GM12878 (cell line): ENCODE measurements around the gene ACTRT3. TPM values are rescaled to one million over a fixed set of nuclear protein-coding genes. Genes with fewer than 3 reads are reported as not detected.

ENCODE experiments used
- ATAC-seq: fragments of 200-7000 bp; cut with Tn5 transposase; 3 replicates; pipeline ENCODE4 v1.9.1; 2020; ENCODE audit warnings: mild to moderate bottlenecking, moderate library complexity
- Bru-seq: library from RNA; stranded (reverse); fragments of 400-500 nt; gene quantifications from one replicate; lab custom pipeline; 2021; lab: Mats Ljungman, UMichigan
- BruChase-seq, 2 experiments: library from RNA; stranded (reverse); fragments of 400-500 nt; gene quantifications; one replicate each; lab custom pipeline; 2021; lab: Mats Ljungman, UMichigan
- BruUV-seq: library from RNA; stranded (reverse); fragments of 400-500 nt; replicated peaks from 2 replicates; lab custom pipeline; 2021; lab: Mats Ljungman, UMichigan
- CTCF ChIA-PET: fragments of 300-600 bp; sonication (Branson Sonifier 250); formaldehyde crosslinking; extraction: SDS; loops from one replicate; lab custom pipeline; 2021; ENCODE audit warnings: inconsistent platforms; lab: Yijun Ruan, JAX
- POLR2A ChIA-PET: fragments of 350-600 bp; formaldehyde crosslinking; extraction: SDS; loops from one replicate; lab custom pipeline; 2021; ENCODE audit warnings: inconsistent platforms; lab: Charles Lee
- RAD21 ChIA-PET: fragments of 300-600 bp; sonication (Branson Sonifier 250); formaldehyde crosslinking; loops from one replicate; lab custom pipeline; 2023; ENCODE audit warnings: antibody characterized with exemption; ENCODE audit not compliant: unreplicated experiment; lab: Charles Lee
- SMC1A ChIA-PET: fragments of 300-600 bp; sonication (Branson Sonifier 250); formaldehyde crosslinking; loops from one replicate; lab custom pipeline; 2023; ENCODE audit not compliant: unreplicated experiment, uncharacterized antibody; lab: Charles Lee
- DNase-seq: peaks from one replicate; pipeline ENCODE4 v3.0.0-alpha.2; 2011; ENCODE audit warnings: low read depth, low spot score
- FAIRE-seq: peaks from 3 replicates; lab custom pipeline; 2011; peaks lifted over from hg19 to GRCh38; lab: Jason Lieb, UNC
- H2AFZ ChIP-seq: 2 replicates; pipeline ENCODE4 v1.6.0; 2011; ENCODE audit warnings: low read depth, low read length, control low read depth; ENCODE audit not compliant: control insufficient read depth
- H3K27ac ChIP-seq: 2 replicates; pipeline ENCODE4 v1.5.1; 2011; ENCODE audit warnings: control low read depth; ENCODE audit not compliant: control insufficient read depth, insufficient read depth
- H3K27me3 ChIP-seq, 2 experiments: replicated peaks in 1 of 2; 2 replicates each; pipeline versions ENCODE4 v1.6.0 to v1.6.1; 2011; ENCODE audit warnings: low read length in 1 of 2; ENCODE audit not compliant: control insufficient read depth in 2 of 2, insufficient read depth in 2 of 2
- H3K36me3 ChIP-seq, 2 experiments: 2 replicates each; pipeline ENCODE4 v1.5.1; 2011; ENCODE audit warnings: low read length in 1 of 2; ENCODE audit not compliant: control insufficient read depth in 2 of 2, insufficient read depth in 2 of 2
- H3K4me1 ChIP-seq: 2 replicates; pipeline ENCODE4 v1.6.1; 2011; ENCODE audit warnings: mild to moderate bottlenecking, low read length, moderate library complexity, mixed read lengths; ENCODE audit not compliant: control insufficient read depth, insufficient read depth
- H3K4me2 ChIP-seq: 2 replicates; pipeline ENCODE4 v1.6.0; 2011; ENCODE audit warnings: control low read depth; ENCODE audit not compliant: control insufficient read depth, insufficient read depth
- H3K4me3 ChIP-seq: fragments of 200-600 bp; sonication (generic); 2 replicates; pipeline ENCODE4 v1.5.1; 2016
- H3K79me2 ChIP-seq: 2 replicates; pipeline ENCODE4 v1.6.0; 2011; ENCODE audit warnings: low read length; ENCODE audit not compliant: control insufficient read depth, insufficient read depth
- H3K9ac ChIP-seq: 2 replicates; pipeline ENCODE4 v1.8.0; 2011; ENCODE audit warnings: low read length, control low read depth, mixed read lengths; ENCODE audit not compliant: control insufficient read depth, insufficient read depth
- H3K9me3 ChIP-seq: replicated peaks from 3 replicates; pipeline ENCODE4 v1.5.1; 2011; ENCODE audit warnings: mild to moderate bottlenecking, low read length; ENCODE audit not compliant: control insufficient read depth, insufficient read depth
- H4K20me1 ChIP-seq: 2 replicates; pipeline ENCODE4 v1.6.0; 2011; ENCODE audit not compliant: control insufficient read depth, insufficient read depth
- ASH2L ChIP-seq: fragments of 300-600, 200-600 bp; sonication (generic); IDR thresholded peaks from 2 replicates; pipeline ENCODE4 v1.6.1; 2017; ENCODE audit warnings: low read depth, mild to moderate bottlenecking, borderline replicate concordance
- BCL11A ChIP-seq: IDR thresholded peaks from 2 replicates; pipeline ENCODE4 v1.6.1; 2011; ENCODE audit warnings: low read depth, low read length
- CHD2 ChIP-seq: IDR thresholded peaks from 2 replicates; pipeline ENCODE4 v1.6.1; 2011; ENCODE audit warnings: low read depth, low read length, improper control_type of control experiment, borderline replicate concordance
- CHD4 ChIP-seq: fragments of 200-600 bp; sonication (generic); IDR thresholded peaks from 2 replicates; pipeline ENCODE4 v1.6.1; 2016; ENCODE audit warnings: mild to moderate bottlenecking
- FOXK2 ChIP-seq: fragments of 450-650 bp; IDR thresholded peaks from 2 replicates; pipeline ENCODE4 v1.6.1; 2017; ENCODE audit warnings: mild to moderate bottlenecking, moderate library complexity
- HDGF ChIP-seq: fragments of 450-650 bp; IDR thresholded peaks from 2 replicates; pipeline ENCODE4 v1.6.1; 2016; ENCODE audit warnings: antibody characterized with exemption
- IKZF1 ChIP-seq: fragments of 450-650 bp; conservative IDR thresholded peaks from 2 replicates; pipeline ENCODE4 v1.6.1; 2017; ENCODE audit warnings: antibody characterized with exemption, mild to moderate bottlenecking
- STAT3 ChIP-seq: IDR thresholded peaks from 2 replicates; pipeline ENCODE4 v1.6.1; 2011; ENCODE audit warnings: low read depth, low read length, improper control_type of control experiment
- TAF1 ChIP-seq: IDR thresholded peaks from 2 replicates; pipeline ENCODE4 v1.6.1; 2011; ENCODE audit warnings: mild to moderate bottlenecking, low read depth, low read length, borderline replicate concordance
- TCF3 ChIP-seq: IDR thresholded peaks from 2 replicates; pipeline ENCODE4 v1.6.1; 2012; ENCODE audit warnings: low read depth, mild to moderate bottlenecking, low read length, borderline replicate concordance; ENCODE audit not compliant: insufficient read depth
- WGBS: methylation state at CpG from one replicate; pipeline ENCODE4 v1.1.6; 2016; ENCODE audit warnings: low lambda C conversion rate; ENCODE audit not compliant: insufficient replicate concordance, insufficient coverage; ENCODE audit errors: missing lambda C conversion rate; 5-methylcytosine and 5-hydroxymethylcytosine counted together
- in situ Hi-C: fragments of 300-500 bp; cut with MboI; formaldehyde crosslinking; loops from 9 replicates; pipeline ENCODE4 v1.14.3; 2018; ENCODE audit warnings: mixed read lengths
- intact Hi-C: fragments of 100-400 bp; cut with micrococcal nuclease; formaldehyde crosslinking; loops from one replicate; pipeline ENCODE4 v1.14.2; 2022; ENCODE audit not compliant: unreplicated experiment
- long read RNA-seq, 2 experiments: library from polyadenylated mRNA; unstranded; transcript quantifications; one replicate each; pipeline ENCODE4 v2.0.0, GENCODE V29; 2019 to 2020
- polyA minus RNA-seq, 3 experiments: library from RNA; depleted of rRNA, polyadenylated mRNA; stranded (reverse); fragments of >200 nt; gene quantifications; 2 replicates each; pipeline ENCODE4 v1.2.3, GENCODE V29; 2011
- polyA plus RNA-seq, 11 experiments: library from polyadenylated mRNA; depleted of rRNA in 4 of 11; unstranded in 6 of 11; stranded (reverse) in 5 of 11; fragments of >200 nt; fragmentation: Nextera tagmentation in 4 of 11; fragmentation: Illumina TruSeq in 1 of 11; extraction: Ambion mirVana in 4 of 11; extraction: Trizol in 1 of 11; gene quantifications; 1 replicate in 1 of 11; 2 replicates in 10 of 11; pipeline versions ENCODE4 v1.2.1 to v1.2.3, GENCODE V29; 2011 to 2016; ENCODE audit warnings: inconsistent platforms in 2 of 11, missing spikeins in 2 of 11, low read depth in 1 of 11
- total RNA-seq, 4 experiments: library from RNA; depleted of rRNA in 3 of 4; stranded (reverse); fragments of >200 nt in 3 of 4; fragmentation: Illumina TruSeq in 1 of 4; extraction: Trizol in 1 of 4; gene quantifications; 2 replicates each; pipeline versions ENCODE4 v1.2.1 to v1.2.3, GENCODE V29; 2013 to 2021
- TF ChIP-seq, protein P1 (sequence below): fragments of 450-650 bp; IDR thresholded peaks from 2 replicates; pipeline ENCODE4 v1.6.1; 2017; ENCODE audit warnings: mild to moderate bottlenecking, moderate library complexity
- TF ChIP-seq, protein P2 (sequence below): fragments of 450-650 bp; IDR thresholded peaks from 2 replicates; pipeline ENCODE4 v1.6.1; 2016; ENCODE audit warnings: mild to moderate bottlenecking

The ACTRT3 gene
- 0.19 TPM in 1 of 2 replicates, not detected in the other for total RNA-seq (2013; cell fraction: nucleolus; rRNA removed)
- total RNA-seq (2014; rRNA removed) (0.11 TPM in 1 of 2 replicates, not detected in the other), total RNA-seq (2014; rRNA removed; fragmentation: Illumina TruSeq; extraction: Trizol) (0.09 and 0.14 TPM in 2 replicates), total RNA-seq (2021) (0.11 and 0.31 TPM in 2 replicates), polyA plus RNA-seq (2011; rRNA removed) (0.04 and 0.05 TPM in 2 replicates), polyA plus RNA-seq (2014; fragmentation: Illumina TruSeq; extraction: Trizol) (0.09 and 0.14 TPM in 2 replicates), polyA plus RNA-seq (2014; fragmentation: Nextera tagmentation; extraction: Ambion mirVana) (under 1 TPM in 1 of 2 experiments, not detected in 1; 0.02 TPM), polyA plus RNA-seq (2014; rRNA removed) (0.15 and 0.22 TPM in 2 replicates), polyA plus RNA-seq (2016; fragmentation: Nextera tagmentation; extraction: Ambion mirVana) (under 1 TPM; 0.24 to 0.58 TPM), polyA minus RNA-seq (2011; rRNA and poly(A)+ RNA removed) (0.10 and 0.29 TPM in 2 replicates), Bru-seq, nascent RNA (percentile 23 among the genes with signal in this experiment), BruChase-seq, experiment 1, labeled RNA remaining after a 6-hour chase (percentile 24 among the genes with signal in this experiment), BruChase-seq, experiment 2, labeled RNA remaining after a 2-hour chase (percentile 26 among the genes with signal in this experiment)
- polyA plus RNA-seq (2011; ENCODE audit: low read depth): 0.16 TPM
- 0.03 and 0.04 TPM in 2 replicates for polyA plus RNA-seq (2011; cell fraction: cytosol; rRNA removed)
- 0.09 TPM in 1 of 2 replicates, not detected in the other for polyA plus RNA-seq (2011; cell fraction: nucleus; rRNA removed)
- polyA plus RNA-seq (2012): 0.19 and 0.34 TPM in 2 replicates
- polyA minus RNA-seq (2011; cell fraction: cytosol; rRNA and poly(A)+ RNA removed): 0.42 TPM in 1 of 2 replicates, not detected in the other
- polyA minus RNA-seq (2011; cell fraction: nucleus; rRNA and poly(A)+ RNA removed): not detected in 2 replicates
- long read RNA-seq, experiment 1: 0 reads
- long read RNA-seq, experiment 2, partial matches to known transcripts: 0 of 2 reads
- long read RNA-seq, experiment 2, other reads (novel, unspliced or antisense): 0 of 2 reads

DNA sequence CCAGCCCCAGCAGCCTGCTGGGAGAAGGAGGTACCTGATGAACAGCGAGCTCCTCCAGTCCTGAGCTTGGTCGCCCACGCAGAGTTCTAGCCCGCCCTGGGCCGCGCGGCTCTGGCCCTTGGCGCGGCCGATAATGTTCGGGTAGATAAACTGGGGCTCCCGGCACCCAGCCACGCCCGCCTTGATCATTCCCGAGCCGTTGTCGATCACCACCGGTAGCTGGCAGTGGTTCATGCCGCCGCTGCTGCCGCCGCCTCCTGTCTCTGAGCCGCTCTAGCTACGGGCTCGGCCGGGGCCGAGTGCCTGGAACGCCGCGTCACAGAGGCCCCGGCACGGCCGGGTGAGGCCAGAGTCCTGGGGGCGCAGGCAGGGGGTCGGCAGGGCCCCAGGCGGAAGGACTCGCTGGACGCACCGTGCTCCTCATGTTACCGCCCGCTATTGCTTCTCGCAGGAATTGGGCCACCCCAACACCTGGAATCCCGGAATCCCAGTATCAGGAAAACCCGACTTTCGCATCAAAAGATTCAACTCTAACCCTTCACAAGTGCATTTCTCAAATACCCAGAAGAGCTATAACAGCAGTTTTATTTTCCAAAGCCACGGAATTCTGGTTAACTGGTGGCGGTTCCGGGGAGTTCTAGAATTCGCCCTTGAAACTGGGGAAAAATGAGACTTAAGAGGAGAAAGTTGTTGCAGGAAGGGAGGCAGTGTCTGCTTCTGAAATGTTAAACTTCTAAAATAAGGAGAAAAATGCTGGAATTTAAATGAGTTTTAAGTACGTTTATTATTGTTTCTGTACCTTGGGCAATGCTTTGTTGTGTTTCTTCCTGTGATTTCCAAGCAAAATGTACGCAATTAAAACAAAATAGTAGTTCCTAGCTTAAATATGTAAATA is at the start of gene ACTRT3:
ACTRT3 (minus strand) TSS at position 275 of the 895 bp plus-strand sequence; CDS start at position 234, 41 bp downstream.
- H3K27ac ChIP-seq: no peak within 1 kb of the TSS
- peak within 1 kb of the TSS; percentile 61; the same call in 1 of the 2 replicates for H3K4me3 ChIP-seq
- no peak for DNase-seq
- no peaks in the 10 kb centered on the region for H4K20me1 ChIP-seq
- no peaks in the 10 kb centered on the region; the same call in 2 of the 3 replicates for H3K9me3 ChIP-seq
- H3K4me2 ChIP-seq: peak within 1 kb of the TSS; percentile 85
- no peaks in the 10 kb centered on the region for H3K36me3 ChIP-seq
- no TSS peak for BruUV-seq
- ChIA-PET CTCF (no interaction called here), POLR2A (interaction anchor here (0.5 to 1.3 kb wide), 6 partner anchors 15 to 1103 kb away, joined by 3 to 9 read pairs (median 6); partner anchors contain the start of gene SEC62), SMC1A (interaction anchor here (0.7 kb wide), 1 partner anchor 16 kb away, joined by 3 read pairs; no protein-coding TSS in a partner anchor), RAD21 (interaction anchor here (1.0 to 1.5 kb wide), 2 partner anchors 11 to 198 kb away, joined by 3 read pairs; no protein-coding TSS in a partner anchor)
- no peaks in the 10 kb centered on the region for H3K4me1 ChIP-seq
- in situ Hi-C loops: no loop called here
- WGBS: 2% methylated on average over 47 of the region's 51 CpGs
- peak within 1 kb of the TSS; percentile 83 for H2AFZ ChIP-seq
- H3K79me2 ChIP-seq: peaks cover 15% of the 10 kb centered on the region
- intact Hi-C loops: loop anchor here (5.0 kb wide), 3 partner anchors 163 to 1098 kb away; partner anchors contain the start of gene SKIL
- H3K9ac ChIP-seq: peak within 1 kb of the TSS; percentile 80
- H3K27me3 ChIP-seq: no peaks in the 10 kb centered on the region
- ATAC-seq: peak; percentile 11
- FAIRE-seq: peak; percentile 18
- TF ChIP-seq HDGF (no peak), FOXK2 (no peak), TCF3 (no peak), STAT3 (no peak), CHD2 (no peak), BCL11A (no peak), IKZF1 (peak; percentile 89), CHD4 (no peak), ASH2L (no peak), TAF1 (peak; percentile 26; the same call in 1 of the 2 replicates)
- TF ChIP-seq, protein P1, sequence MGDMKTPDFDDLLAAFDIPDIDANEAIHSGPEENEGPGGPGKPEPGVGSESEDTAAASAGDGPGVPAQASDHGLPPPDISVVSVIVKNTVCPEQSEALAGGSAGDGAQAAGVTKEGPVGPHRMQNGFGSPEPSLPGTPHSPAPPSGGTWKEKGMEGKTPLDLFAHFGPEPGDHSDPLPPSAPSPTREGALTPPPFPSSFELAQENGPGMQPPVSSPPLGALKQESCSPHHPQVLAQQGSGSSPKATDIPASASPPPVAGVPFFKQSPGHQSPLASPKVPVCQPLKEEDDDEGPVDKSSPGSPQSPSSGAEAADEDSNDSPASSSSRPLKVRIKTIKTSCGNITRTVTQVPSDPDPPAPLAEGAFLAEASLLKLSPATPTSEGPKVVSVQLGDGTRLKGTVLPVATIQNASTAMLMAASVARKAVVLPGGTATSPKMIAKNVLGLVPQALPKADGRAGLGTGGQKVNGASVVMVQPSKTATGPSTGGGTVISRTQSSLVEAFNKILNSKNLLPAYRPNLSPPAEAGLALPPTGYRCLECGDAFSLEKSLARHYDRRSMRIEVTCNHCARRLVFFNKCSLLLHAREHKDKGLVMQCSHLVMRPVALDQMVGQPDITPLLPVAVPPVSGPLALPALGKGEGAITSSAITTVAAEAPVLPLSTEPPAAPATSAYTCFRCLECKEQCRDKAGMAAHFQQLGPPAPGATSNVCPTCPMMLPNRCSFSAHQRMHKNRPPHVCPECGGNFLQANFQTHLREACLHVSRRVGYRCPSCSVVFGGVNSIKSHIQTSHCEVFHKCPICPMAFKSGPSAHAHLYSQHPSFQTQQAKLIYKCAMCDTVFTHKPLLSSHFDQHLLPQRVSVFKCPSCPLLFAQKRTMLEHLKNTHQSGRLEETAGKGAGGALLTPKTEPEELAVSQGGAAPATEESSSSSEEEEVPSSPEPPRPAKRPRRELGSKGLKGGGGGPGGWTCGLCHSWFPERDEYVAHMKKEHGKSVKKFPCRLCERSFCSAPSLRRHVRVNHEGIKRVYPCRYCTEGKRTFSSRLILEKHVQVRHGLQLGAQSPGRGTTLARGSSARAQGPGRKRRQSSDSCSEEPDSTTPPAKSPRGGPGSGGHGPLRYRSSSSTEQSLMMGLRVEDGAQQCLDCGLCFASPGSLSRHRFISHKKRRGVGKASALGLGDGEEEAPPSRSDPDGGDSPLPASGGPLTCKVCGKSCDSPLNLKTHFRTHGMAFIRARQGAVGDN: no peak
- TF ChIP-seq, protein P2, sequence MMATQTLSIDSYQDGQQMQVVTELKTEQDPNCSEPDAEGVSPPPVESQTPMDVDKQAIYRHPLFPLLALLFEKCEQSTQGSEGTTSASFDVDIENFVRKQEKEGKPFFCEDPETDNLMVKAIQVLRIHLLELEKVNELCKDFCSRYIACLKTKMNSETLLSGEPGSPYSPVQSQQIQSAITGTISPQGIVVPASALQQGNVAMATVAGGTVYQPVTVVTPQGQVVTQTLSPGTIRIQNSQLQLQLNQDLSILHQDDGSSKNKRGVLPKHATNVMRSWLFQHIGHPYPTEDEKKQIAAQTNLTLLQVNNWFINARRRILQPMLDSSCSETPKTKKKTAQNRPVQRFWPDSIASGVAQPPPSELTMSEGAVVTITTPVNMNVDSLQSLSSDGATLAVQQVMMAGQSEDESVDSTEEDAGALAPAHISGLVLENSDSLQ: peak; percentile 66
